ENCODE measurements around the gene ACOT7.

DNA sequence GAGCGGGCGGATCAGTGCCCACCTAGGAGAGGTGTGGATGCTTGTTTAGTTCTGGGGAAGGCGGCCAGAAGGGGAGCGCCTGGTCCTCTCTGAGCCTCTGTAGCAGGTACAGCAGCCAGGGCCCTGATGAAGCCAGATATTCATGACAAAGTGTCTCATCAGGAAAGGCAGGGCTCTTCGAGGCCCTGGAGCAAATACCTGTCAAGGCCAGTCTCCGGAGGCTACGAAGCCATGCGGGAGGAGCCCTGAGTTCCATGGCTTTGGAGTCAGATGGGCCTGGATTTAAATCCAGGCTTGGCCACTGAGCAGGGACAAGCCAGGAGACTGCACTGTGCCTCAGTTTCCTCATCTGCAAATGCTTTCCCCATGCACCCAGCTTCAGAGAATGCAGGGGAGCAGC, 107.3 kb downstream of the ACOT7 start:
- TF ChIP-seq, protein P1, sequence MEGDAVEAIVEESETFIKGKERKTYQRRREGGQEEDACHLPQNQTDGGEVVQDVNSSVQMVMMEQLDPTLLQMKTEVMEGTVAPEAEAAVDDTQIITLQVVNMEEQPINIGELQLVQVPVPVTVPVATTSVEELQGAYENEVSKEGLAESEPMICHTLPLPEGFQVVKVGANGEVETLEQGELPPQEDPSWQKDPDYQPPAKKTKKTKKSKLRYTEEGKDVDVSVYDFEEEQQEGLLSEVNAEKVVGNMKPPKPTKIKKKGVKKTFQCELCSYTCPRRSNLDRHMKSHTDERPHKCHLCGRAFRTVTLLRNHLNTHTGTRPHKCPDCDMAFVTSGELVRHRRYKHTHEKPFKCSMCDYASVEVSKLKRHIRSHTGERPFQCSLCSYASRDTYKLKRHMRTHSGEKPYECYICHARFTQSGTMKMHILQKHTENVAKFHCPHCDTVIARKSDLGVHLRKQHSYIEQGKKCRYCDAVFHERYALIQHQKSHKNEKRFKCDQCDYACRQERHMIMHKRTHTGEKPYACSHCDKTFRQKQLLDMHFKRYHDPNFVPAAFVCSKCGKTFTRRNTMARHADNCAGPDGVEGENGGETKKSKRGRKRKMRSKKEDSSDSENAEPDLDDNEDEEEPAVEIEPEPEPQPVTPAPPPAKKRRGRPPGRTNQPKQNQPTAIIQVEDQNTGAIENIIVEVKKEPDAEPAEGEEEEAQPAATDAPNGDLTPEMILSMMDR (IDR thresholded peaks at IDR 0.05), result no peak
- no peak for TF ChIP-seq POLR2A (IDR thresholded peaks at IDR 0.05)
